Fibroblast of villous mesenchyme (primary cell): ENCODE results near the gene NELL1. TPM values are rescaled to one million over a fixed set of nuclear protein-coding genes. Genes with fewer than 3 reads are reported as not detected.

Experiments used
- DNase-seq: peaks from one replicate; pipeline ENCODE4 v3.0.0-alpha.2; 2010; ENCODE audit warnings: low read depth
- H3K4me3 ChIP-seq: 2 replicates; pipeline ENCODE4 v1.5.1; 2011; ENCODE audit warnings: low read depth, mild to moderate bottlenecking, low read length
- total RNA-seq: library from RNA; depleted of rRNA; stranded (reverse); fragments of >200 nt; gene quantifications from 2 replicates; pipeline ENCODE4 v1.2.3, GENCODE V29; 2012
- TF ChIP-seq, protein P1 (sequence below): IDR thresholded peaks from 2 replicates; pipeline ENCODE4 v1.5.1; 2012; ENCODE audit warnings: low read depth, mild to moderate bottlenecking, low read length; ENCODE audit not compliant: insufficient read depth

NELL1 gene
- total RNA-seq, 1 donor = not detected

DNA sequence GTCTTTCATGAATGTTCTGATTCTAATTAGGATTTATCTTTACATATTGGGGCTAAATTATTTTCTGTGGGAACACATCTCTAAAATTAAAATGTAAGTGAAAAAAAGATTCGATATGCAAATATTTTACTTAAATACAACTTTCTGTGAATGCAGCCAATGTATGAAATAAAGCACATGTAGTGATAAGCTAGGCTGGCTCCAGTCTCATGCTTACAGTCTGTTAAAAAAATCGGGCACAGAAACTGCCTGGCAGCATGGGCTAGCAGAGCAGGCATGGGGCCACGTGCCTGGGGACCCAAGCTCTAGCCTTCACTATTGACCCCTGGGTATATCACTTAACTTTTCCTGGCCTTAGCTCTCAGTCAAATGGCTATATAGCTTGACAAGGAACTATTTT, 46.5 kb downstream of the NELL1 start:
- no peak overlapping the region for H3K4me3 ChIP-seq
- TF ChIP-seq, protein P1, sequence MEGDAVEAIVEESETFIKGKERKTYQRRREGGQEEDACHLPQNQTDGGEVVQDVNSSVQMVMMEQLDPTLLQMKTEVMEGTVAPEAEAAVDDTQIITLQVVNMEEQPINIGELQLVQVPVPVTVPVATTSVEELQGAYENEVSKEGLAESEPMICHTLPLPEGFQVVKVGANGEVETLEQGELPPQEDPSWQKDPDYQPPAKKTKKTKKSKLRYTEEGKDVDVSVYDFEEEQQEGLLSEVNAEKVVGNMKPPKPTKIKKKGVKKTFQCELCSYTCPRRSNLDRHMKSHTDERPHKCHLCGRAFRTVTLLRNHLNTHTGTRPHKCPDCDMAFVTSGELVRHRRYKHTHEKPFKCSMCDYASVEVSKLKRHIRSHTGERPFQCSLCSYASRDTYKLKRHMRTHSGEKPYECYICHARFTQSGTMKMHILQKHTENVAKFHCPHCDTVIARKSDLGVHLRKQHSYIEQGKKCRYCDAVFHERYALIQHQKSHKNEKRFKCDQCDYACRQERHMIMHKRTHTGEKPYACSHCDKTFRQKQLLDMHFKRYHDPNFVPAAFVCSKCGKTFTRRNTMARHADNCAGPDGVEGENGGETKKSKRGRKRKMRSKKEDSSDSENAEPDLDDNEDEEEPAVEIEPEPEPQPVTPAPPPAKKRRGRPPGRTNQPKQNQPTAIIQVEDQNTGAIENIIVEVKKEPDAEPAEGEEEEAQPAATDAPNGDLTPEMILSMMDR = no peak
- no peak for DNase-seq

DNA sequence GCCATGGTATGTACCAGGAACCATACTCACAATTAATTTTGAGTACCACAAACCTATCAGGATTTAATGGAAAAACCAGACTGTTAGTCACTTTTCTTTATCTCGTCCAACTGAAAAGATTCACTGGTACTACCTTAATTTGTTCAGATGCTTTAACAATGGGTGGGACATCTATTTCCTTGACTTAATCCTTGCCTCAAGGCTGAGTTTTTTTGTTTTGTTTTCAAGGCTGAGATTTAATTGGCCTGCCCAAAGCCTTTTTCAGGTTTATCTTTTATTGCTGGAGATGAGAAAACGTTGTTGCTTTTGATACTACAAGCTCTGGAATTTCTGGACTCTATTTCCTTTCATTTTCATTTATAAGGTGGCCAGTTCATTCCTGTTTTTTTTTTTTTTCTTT, 50.4 kb downstream of the NELL1 start:
- H3K4me3 ChIP-seq = no peak overlapping the region
- DNase-seq = no peak
- TF ChIP-seq, protein P1 = no peak

DNA sequence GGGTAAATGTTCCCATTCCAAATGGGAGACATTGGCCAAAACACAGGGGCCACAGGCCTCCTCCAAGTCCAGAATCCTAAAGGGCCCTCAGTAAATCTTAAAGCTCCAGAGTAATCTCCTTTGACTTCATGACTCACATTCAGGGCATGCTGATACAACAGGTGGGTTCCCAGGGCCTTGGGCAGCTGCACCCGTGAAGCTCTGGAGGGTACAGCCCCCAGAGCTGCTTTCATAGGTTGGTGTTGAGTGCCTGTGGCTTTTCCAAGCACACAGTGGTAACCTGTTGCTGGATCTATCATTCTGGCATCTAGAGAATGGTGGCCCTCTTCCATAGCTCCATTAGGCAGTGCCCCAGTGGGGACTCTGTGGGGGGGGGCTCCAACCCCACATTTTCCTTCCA, 54.0 kb downstream of the NELL1 start:
- no peak for DNase-seq
- TF ChIP-seq, protein P1 = no peak
- no peak overlapping the region for H3K4me3 ChIP-seq

DNA sequence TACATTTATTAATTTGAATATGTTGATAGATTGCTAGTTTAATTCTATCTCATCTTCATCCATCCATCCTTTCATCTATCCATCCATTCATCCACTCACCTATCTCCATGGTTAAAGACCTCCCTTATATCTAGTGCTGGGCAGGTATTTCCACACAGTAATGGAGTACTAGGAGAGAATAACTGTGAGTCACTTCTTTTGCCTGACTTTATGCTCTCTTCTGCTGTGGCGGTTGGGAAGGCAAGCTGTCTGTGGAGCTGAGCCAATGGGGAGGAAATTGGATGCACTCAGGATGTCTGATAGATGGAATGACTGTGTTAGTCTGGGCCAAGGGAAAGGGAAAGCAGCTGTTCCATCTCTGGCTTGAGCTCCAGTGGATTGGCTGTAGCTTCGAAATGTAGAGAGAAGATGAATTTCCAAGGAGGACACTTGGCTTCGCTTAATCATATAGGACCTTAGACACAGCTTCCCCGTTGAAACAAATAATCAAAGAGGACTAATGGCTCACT, 60.3 kb downstream of the NELL1 start:
- no peak for DNase-seq
- TF ChIP-seq, protein P1 = no peak
- H3K4me3 ChIP-seq = no peak overlapping the region

DNA sequence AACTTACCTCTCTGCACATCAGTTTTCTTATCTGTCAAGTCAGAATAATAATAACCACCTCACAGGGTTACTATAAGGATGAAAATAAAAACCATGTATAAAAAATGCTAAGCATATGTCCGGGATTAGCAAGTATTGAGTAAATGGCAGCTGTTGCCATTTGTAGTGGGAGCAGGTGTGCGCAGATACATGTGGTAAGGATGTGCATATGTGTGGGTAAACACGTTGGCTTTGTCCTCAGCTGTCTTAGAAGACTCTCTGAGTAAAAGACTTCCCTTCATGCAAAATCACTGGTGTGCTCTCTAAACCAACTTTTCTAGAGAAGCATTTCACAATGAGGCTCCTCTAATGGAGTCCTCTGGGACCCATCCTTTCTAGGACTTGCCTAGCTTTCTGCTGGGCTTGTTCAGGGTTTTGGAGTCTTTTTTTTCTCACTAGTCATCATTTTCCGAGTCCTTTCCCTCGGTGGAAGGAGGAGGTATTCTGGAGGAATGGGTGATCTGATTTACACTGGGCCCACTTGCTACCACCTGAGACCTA, 62.4 kb downstream of the NELL1 start:
- no peak overlapping the region for H3K4me3 ChIP-seq
- TF ChIP-seq, protein P1 = no peak
- no peak for DNase-seq

DNA sequence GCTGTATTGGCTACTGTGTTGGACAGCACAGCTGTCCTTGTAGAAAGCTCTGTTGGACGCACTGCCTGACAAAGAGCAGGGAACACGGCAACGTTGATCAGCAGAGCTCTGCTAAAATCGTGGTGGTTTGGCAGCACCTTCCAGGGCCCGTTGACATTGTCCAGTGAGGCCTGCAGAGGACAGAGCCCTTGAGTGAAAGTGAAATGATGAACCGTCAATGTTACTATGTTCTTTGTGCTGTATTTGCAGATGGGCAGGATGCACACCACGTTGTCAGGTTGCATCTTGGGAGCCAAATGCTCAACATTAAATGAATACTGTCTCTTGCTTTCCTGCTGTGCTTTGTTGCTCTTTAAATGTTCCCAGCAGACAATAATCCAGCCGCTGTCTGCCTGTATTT, 69.7 kb downstream of the NELL1 start:
- TF ChIP-seq, protein P1 = no peak
- no peak for DNase-seq
- no peak overlapping the region for H3K4me3 ChIP-seq

DNA sequence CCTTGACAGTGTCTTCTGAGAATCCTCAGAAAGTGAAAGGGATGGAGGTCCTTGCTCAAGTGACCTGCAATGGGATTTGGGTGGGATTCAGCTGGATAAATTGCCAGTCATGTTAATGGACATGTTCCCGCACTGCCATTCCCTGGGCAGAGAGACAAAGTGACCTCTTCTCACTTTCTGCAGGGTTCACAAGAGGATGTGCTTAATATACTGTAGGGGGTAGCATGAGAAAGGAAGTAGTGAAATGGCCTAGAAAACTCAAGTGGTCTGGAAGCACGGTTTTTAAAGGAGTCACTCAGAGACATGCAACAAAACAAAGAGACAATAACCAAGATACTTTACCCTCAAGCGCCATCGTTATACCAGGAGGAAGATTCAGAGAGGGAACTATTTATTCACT, 70.2 kb downstream of the NELL1 start:
- H3K4me3 ChIP-seq = no peak overlapping the region
- no peak for DNase-seq
- TF ChIP-seq, protein P1 = no peak
